ENCODE measurements around the gene NOTCH2NLA.
"Not testable (repeated sequence)": the region's sequence is repeated elsewhere in the genome, so short reads cannot be mapped to it uniquely, and the experiment has no call there.

The NOTCH2NLA gene

DNA sequence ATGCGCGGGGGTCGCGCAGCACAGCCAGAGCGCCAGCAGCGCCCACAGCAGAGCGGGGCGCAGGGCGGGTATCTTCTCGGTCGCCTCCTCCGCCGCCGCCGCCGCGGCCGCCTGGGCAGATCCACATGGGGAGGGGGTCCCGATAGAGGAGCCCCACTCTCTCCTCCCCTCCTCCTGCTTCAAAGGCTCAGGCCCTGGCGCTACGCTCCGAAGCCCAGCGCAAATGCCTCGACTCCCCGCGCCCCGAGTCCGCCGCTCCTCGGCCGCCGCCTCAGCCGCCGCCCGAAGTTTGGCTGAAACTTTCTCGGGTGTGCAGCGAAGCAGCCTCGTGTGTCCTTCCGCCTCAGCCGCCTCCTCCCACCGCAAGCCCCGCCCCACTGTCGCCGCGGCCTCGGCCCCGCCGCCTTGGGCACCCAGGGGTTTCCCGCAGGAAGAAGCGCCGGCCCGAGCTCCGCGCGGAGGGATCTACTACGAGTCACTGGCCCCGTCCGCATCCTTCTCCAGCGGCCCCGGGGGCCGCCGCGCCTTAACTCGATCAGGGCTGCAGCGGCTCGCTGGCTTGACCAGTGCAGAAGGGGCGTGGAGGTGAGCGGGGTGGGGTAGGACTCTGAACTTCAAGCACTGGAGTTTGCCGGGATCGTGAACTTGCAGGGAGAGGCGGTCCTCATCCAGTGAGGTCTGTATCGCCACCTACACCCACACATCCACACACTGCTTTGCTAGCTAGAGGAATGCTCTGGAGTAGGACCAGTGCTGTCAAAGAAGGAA, at the start of gene NOTCH2NLA:
Gene NOTCH2NLA (minus strand): TSS at position 312 of the 768 bp plus-strand sequence. CDS start 39,684 bp downstream, outside the sequence.
- in situ Hi-C loops (cut with HindIII; ENCODE audit: low pct_unique_long_range_greater_than_20kb, low sequenced_read_pairs); DNase-seq (ENCODE audit: low read depth in 1 of 2, low spot score in 1 of 2): not testable (repeated sequence)

DNA sequence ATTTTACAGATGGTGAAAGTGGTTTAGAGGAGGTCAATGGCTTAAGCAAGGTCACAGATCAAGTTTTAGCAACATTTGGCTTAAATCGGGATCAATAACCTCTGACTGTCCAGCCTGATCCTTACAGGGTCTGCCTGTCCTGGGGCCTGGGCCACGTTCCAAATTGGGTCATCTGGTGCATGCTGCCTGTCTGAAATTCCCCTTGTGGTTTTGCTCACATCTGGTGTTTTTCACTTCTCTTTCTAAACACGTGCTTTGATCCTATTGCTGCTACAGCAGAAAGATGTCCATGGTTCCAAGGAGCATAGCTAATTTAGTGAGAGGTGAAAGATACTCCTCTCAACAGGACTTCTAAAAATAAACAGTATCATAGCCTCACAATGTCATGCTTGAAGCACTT, 49.5 kb upstream of the NOTCH2NLA start:
- DNase-seq (ENCODE audit: low read depth in 1 of 2, low spot score in 1 of 2); in situ Hi-C loops (cut with HindIII; ENCODE audit: low pct_unique_long_range_greater_than_20kb, low sequenced_read_pairs): not testable (repeated sequence)

DNA sequence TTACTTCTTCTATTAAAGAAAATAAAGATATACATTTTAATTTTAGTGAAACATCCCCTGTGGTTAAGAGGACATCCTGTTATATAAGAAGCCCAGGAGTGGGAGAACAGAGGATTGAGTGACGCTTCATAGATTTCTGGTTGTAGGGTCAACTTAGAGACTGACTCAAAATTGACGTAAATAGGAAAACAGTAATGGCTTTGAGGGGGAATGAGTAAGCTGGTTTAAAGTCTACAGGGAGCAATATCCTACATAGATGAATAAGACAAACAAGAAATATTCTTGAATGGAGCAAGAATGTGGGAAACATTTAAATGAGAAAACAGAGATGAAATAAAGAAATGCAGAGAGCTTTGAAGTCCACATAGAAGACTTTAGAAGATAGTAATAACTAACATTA, 48.3 kb upstream of the NOTCH2NLA start:
- DNase-seq (ENCODE audit: low read depth in 1 of 2, low spot score in 1 of 2); in situ Hi-C loops (cut with HindIII; ENCODE audit: low pct_unique_long_range_greater_than_20kb, low sequenced_read_pairs): not testable (repeated sequence)

DNA sequence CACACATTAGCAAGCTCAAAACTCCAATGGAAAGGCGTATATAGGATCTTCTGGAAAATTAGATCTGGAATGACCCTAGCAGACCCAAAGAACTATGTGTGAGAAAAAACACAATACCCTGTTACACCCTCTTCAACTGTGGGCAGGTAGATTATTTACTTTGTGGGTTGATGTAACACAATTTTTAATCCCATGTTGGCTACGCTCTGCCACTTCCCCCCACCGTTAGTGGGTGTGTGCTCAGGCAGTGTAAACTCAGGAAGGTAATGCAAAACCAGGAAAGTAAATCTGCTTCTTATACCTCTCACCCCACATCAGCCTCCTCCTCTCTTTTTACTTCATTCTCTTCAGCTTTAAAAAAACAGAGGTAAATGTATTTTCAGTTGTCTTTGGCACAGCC, 45.3 kb upstream of the NOTCH2NLA start:
- DNase-seq (ENCODE audit: low read depth in 1 of 2, low spot score in 1 of 2); in situ Hi-C loops (cut with HindIII; ENCODE audit: low pct_unique_long_range_greater_than_20kb, low sequenced_read_pairs): not testable (repeated sequence)

DNA sequence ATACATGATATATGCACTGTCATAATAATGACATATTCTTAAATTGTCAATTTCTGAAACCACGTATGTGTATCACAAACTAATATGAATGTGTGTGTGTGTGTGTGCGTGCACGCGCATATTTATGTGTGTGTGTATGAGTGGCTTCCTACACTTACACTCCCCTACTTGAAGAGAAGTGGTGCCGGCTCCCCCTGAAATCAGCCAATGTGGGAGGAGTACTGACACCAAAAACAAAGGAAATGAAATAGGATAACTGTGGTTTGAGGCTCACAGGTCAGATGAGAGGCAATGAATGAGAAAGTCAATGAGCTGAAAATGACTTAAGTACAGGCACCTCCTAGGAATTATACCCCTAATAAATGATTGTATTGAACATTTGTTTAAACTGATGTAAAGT, 44.4 kb upstream of the NOTCH2NLA start:
- in situ Hi-C loops (cut with HindIII; ENCODE audit: low pct_unique_long_range_greater_than_20kb, low sequenced_read_pairs); DNase-seq (ENCODE audit: low read depth in 1 of 2, low spot score in 1 of 2): not testable (repeated sequence)

DNA sequence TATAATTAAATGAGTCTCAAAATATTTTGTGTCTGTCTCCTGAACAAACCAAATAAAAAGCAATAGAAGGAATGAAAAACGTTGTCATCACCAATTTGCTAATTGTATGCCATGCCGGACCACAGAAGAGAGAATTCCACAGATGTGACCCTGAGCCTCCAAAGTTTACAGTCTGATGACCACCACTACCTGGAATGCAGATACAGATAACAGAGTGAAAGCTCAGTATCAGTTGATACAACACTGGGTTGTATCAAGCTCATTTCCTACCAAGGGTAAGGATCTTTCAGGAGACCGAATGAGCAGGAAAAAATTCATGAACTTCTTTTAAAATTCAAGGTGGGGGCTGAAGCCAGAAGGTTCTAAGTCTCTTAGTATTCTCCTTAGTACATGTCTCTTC, 43.9 kb upstream of the NOTCH2NLA start:
- DNase-seq (ENCODE audit: low read depth in 1 of 2, low spot score in 1 of 2); in situ Hi-C loops (cut with HindIII; ENCODE audit: low pct_unique_long_range_greater_than_20kb, low sequenced_read_pairs): not testable (repeated sequence)

DNA sequence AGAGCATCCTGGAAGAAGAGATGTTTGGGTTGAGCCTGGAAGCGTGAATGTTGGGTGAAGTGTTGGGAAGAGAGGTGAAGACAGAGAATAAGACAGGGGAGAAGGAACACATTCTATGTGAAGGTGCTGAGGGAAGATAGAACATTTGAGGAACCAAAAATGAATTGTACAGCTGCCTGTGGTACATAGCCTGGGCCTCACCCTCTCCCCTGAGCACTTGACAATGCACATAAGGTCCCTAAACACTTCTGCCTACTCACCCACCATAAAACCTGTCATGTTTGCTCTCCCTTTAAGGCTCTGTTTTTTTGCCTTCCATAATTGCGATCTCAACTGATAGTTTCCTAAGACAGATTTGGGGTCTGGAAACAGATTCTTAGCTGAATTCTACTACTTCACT, 43.2 kb upstream of the NOTCH2NLA start:
- in situ Hi-C loops (cut with HindIII; ENCODE audit: low pct_unique_long_range_greater_than_20kb, low sequenced_read_pairs); DNase-seq (ENCODE audit: low read depth in 1 of 2, low spot score in 1 of 2): not testable (repeated sequence)

DNA sequence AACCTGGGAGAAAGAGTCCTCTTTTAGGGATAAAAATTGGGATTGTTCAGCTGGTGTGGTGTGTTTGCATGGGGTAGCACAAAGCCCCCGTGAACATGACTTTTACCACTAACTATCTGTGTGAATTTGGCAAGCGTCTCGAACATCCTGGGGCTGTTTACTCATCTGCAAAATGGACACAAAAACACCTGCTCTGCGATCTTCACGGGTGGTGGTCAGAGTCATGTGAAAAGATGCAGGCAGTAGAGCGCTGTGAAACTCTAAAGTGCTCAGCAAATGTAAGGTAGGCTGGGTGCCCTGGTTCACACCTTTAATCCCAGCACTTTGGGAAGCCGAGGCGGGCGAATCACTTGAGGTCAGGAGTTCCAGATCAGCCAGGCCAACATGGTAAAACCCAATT, 41.3 kb upstream of the NOTCH2NLA start:
- in situ Hi-C loops (cut with HindIII; ENCODE audit: low pct_unique_long_range_greater_than_20kb, low sequenced_read_pairs); DNase-seq (ENCODE audit: low read depth in 1 of 2, low spot score in 1 of 2): not testable (repeated sequence)

DNA sequence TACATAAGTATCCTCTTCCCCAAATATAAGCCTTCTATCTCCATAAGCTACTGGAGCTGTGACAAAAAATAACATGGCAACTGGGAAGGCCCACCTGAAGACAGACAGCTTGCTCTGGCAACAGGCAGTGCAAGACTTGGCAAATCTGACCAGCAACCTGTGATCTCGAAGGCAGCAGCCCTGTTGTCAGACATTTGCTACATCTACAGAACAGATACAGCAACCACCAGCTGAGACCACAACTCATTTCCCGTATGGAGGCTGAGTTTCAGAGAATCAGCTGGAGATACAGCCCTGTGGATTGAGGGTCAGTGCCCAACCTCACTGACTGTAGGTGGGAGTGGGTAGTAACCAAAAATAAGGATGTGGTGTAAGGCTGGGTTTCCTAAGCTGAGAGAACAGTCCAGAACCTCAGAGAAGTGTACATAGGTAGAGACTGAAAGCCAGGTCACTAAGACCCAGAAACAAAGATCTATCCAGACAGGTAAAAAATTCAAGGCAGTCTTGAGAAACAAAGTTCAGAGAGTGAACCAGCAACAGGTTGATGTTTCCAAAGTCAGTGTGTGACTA, 37.4 kb upstream of the NOTCH2NLA start:
- in situ Hi-C loops (cut with HindIII; ENCODE audit: low pct_unique_long_range_greater_than_20kb, low sequenced_read_pairs); DNase-seq (ENCODE audit: low read depth in 1 of 2, low spot score in 1 of 2): not testable (repeated sequence)

DNA sequence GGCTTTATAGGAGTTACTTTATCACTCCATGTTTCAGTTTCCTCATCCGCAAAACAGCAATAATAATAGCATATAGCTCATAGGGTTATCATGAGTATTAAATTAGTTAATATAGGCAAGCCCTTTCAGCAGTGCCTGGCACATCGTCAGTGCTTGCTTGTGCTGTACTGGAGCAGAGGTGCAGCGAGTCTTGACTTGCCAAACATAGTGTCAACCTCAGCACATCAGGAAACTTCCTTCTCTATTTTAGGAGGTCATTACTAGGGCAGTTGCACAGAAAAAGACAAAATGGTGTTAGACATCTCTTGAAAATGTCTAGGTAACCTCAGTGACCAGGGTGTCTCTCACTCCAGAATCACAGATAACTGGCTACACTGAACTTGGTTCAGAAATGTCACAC, 35.9 kb upstream of the NOTCH2NLA start:
- in situ Hi-C loops (cut with HindIII; ENCODE audit: low pct_unique_long_range_greater_than_20kb, low sequenced_read_pairs); DNase-seq (ENCODE audit: low read depth in 1 of 2, low spot score in 1 of 2): not testable (repeated sequence)

DNA sequence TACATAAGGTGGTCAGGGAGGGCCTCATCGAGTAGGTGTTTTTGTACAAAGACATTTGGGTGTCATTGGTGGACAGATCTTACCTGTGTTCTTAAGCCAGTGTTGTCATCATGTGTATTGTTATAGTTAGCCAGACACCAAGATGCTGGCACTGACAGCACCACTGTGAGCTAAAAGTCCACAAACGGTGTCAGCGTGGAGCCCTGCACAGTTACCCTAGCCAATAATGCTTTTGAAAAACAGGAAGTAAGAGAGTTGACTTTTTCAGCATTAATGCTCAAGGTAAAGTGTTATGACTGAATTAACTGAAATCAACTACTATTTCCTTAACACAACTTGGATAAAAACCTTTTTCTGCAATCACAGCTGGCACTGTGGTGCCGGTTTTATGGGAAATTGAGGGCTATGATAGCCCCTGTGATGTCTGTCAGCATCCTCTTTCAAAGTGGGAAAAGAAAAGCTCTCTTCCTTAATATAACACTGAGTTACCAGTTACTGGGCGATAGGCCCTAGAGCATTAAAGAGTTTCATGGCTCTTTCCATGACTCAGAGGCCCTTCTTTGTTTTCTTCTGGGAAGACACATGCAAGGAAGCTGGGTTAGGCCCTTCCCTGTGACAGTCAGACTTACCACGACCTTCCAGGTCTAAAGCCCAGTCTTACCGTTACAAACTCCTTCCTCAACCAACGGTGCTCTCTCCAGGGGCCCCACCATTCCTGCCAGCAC, 31.3 kb upstream of the NOTCH2NLA start:
- in situ Hi-C loops (cut with HindIII; ENCODE audit: low pct_unique_long_range_greater_than_20kb, low sequenced_read_pairs); DNase-seq (ENCODE audit: low read depth in 1 of 2, low spot score in 1 of 2): not testable (repeated sequence)

DNA sequence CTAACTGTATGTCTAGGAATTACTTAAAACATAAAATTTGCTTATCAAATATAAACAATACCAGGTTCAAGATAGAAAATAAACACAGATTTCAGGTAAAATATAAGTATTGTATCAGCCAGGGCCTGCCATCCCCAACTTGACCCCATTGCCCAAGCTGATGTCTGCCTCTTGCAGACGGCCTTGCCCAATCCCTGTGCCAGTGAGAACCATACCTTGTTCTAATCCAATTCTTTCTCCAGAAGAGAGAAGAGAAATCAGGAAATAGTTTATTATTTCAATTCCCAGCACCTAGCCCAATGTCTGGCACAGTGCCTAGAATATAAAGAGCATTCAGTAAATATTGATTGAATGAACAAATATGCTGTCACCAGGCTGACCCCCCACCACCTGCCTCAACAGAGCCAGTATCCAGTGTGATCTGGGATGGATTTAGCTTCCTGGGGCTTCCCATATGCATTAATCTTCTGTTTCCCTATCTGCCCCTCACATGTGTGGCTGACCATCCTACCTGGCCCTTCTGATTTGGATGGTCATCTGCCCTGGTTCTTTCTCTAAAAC, 29.3 kb upstream of the NOTCH2NLA start:
- DNase-seq (ENCODE audit: low read depth in 1 of 2, low spot score in 1 of 2); in situ Hi-C loops (cut with HindIII; ENCODE audit: low pct_unique_long_range_greater_than_20kb, low sequenced_read_pairs): not testable (repeated sequence)

DNA sequence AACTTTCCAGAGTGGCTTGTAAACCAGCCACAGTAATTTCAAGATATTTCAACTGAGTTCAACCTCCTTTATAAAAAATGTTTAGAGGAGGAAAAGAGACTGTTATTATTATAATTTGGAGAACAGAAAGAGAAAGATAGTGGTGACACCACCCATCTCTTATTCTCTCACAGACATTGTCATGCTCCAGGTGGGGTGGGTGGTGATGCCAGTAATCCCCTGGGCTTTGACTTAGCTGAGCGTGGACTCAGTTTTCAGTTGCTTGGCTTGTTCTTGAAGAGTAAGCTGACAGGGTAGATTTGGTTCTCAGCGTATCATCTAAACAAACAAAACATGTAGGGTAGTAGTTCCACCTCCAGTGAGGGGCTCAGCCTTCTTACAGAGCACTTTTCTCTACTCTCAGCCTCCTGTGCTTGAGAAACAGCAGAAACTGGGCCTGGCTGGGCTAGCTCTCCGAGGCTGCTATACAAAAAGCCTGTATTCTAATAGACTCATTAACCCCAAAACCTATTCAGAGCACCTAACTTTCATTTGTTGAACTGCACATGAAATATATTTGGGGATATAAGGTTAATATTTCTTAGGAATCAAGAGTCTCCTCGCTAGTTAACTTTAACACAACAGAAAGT, 25.9 kb upstream of the NOTCH2NLA start:
- in situ Hi-C loops (cut with HindIII; ENCODE audit: low pct_unique_long_range_greater_than_20kb, low sequenced_read_pairs); DNase-seq (ENCODE audit: low read depth in 1 of 2, low spot score in 1 of 2): not testable (repeated sequence)

DNA sequence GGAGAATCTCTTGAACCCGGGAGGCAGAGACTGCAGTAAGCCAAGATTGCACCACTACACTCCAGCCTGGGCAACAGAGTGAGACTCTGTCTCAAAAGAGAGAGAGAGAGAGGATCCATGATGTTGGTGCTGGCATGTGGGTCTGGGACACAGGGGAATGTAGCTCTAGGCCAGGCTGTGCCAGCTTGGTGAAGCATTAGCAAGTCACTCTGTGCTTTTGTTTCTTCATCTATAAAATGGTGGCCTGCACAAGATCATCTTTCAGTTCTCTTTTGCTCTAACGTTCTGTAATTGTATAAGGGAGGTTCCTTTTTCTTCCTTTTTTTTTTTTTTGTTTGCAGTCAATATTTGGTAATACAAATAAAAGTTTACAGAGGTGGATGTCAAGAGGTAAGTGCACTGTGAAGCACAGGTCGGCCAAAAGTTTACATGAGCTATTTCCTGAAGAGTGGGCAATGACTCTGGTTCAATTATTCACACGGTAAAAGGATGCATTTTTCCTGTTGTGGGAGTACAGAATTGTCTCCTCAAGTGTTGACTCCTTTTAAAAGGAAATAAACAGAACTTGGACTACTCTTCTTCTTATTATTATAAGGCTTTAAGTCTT, 24.5 kb upstream of the NOTCH2NLA start:
- DNase-seq (ENCODE audit: low read depth in 1 of 2, low spot score in 1 of 2); in situ Hi-C loops (cut with HindIII; ENCODE audit: low pct_unique_long_range_greater_than_20kb, low sequenced_read_pairs): not testable (repeated sequence)

DNA sequence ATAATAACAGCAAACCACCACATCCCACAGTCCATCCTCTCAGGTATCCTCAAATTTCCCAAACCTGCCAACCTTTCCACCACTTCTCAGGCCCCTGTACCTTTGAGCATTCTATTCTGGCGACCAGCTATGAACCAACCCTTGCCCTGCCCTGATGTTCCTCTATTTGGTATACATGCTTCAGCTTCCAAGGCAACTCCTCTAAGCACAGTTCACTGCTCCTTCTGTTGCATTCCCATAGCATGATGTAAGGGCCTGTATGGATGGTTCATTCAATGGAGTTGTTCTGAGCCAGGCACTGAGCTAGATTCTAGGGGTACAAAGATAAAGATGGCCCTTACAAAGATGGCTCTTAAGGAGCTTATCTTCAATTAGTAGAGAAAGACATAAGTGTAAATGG, 22.7 kb upstream of the NOTCH2NLA start:
- in situ Hi-C loops (cut with HindIII; ENCODE audit: low pct_unique_long_range_greater_than_20kb, low sequenced_read_pairs); DNase-seq (ENCODE audit: low read depth in 1 of 2, low spot score in 1 of 2): not testable (repeated sequence)

DNA sequence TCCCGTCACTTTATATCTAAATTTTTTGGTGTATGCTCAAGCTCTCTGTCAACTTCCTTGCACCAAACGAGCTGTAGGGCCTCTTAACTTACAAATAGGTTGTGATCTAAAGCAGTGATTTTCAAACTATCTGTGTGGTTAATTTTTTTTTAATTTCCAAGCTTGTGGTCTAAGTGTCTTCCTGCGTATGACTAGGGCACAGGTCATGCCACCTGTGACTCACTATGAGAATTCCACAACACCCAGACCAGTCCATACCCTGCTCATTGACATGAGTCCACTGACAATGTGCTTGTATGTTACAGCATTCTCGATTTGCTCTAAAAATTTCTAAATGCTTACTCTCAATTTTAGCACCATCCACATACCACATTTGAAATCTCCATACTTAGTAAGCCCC, 19.8 kb upstream of the NOTCH2NLA start:
- in situ Hi-C loops (cut with HindIII; ENCODE audit: low pct_unique_long_range_greater_than_20kb, low sequenced_read_pairs); DNase-seq (ENCODE audit: low read depth in 1 of 2, low spot score in 1 of 2): not testable (repeated sequence)

DNA sequence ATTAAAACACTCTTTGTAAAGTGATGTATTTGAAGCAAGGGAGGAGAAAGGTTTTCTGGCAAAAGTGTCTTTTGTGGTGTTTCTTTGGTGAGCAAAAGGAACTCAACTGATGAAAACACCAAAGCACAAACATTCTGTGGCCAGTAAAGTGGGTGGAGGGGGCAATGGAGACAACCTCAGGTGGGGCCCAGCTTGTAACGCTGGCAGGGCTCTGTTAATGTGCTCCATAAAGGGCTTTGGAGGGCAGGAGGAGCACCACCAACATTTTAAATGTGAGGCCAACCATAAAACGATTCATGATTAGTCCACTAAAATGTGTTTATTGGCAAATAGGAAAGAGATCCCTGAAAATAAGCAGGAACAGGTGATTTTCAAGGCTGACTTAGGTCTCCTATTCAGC, 7.8 kb upstream of the NOTCH2NLA start:
- DNase-seq (ENCODE audit: low read depth in 1 of 2, low spot score in 1 of 2), result not testable (repeated sequence)

More for the DNA sequence above, 7.8 kb upstream of the NOTCH2NLA start:
- in situ Hi-C loops (cut with HindIII; ENCODE audit: low pct_unique_long_range_greater_than_20kb, low sequenced_read_pairs), result not testable (repeated sequence)

Data from T47D (cell line).